H1 (cell line): Measurements from ENCODE around the gene COL4A3. TPM values are rescaled to one million over a fixed set of nuclear protein-coding genes. Genes with fewer than 3 reads are reported as not detected.

Source experiments
- CTCF ChIA-PET: fragments of 300-600 bp; sonication (Branson Sonifier 250); formaldehyde crosslinking; loops from one replicate; lab custom pipeline; 2021; ENCODE audit not compliant: partially characterized antibody; lab: Charles Lee
- POLR2A ChIA-PET: fragments of 300-600 bp; sonication (Branson Sonifier 250); formaldehyde crosslinking; loops from one replicate; lab custom pipeline; 2021; ENCODE audit warnings: inconsistent platforms; ENCODE audit not compliant: partially characterized antibody; lab: Charles Lee
- DNase-seq, 2 experiments: peaks; one replicate each; pipeline versions ENCODE4 v3.0.0 to v3.0.0-alpha.2; 2010 to 2022; ENCODE audit warnings: low spot score in 2 of 2, low read depth in 1 of 2, mixed read lengths in 1 of 2
- FAIRE-seq: peaks from 2 replicates; lab custom pipeline; 2011; peaks lifted over from hg19 to GRCh38; lab: Jason Lieb, UNC
- H2AFZ ChIP-seq: 2 replicates; pipeline ENCODE4 v1.8.1; 2012; ENCODE audit warnings: low read length, inconsistent platforms
- H2AK5ac ChIP-seq: 2 replicates; pipeline ENCODE4 v1.6.1; 2013; ENCODE audit warnings: low read depth, low read length
- H2BK120ac ChIP-seq: replicated peaks from 2 replicates; pipeline ENCODE3; 2013; ENCODE audit warnings: low read depth, low read length, inconsistent platforms
- H2BK12ac ChIP-seq: 2 replicates; pipeline ENCODE4 v1.6.1; 2013; ENCODE audit warnings: low read depth, low read length
- H2BK15ac ChIP-seq: 2 replicates; pipeline ENCODE4 v1.6.1; 2013; ENCODE audit warnings: low read length
- H2BK20ac ChIP-seq: 2 replicates; pipeline ENCODE4 v1.6.1; 2013; ENCODE audit warnings: low read length
- H2BK5ac ChIP-seq: 2 replicates; pipeline ENCODE4 v1.6.1; 2013; ENCODE audit warnings: low read depth, low read length
- H3K14ac ChIP-seq: 2 replicates; pipeline ENCODE4 v1.6.1; 2013; ENCODE audit warnings: inconsistent platforms; ENCODE audit not compliant: insufficient read length
- H3K18ac ChIP-seq: 2 replicates; pipeline ENCODE4 v1.6.1; 2013; ENCODE audit warnings: low read length; ENCODE audit errors: extremely low read depth
- H3K23ac ChIP-seq: 2 replicates; pipeline ENCODE4 v1.6.1; 2013; ENCODE audit warnings: inconsistent platforms; ENCODE audit not compliant: insufficient read length
- H3K23me2 ChIP-seq: 2 replicates; pipeline ENCODE4 v1.6.1; 2013; ENCODE audit warnings: low read depth, low read length
- H3K27ac ChIP-seq: 2 replicates; pipeline ENCODE4 v1.6.1; 2011; ENCODE audit warnings: low read depth, low read length, inconsistent platforms
- H3K27me3 ChIP-seq, 4 experiments: replicated peaks in 1 of 4; 1 replicate in 1 of 4; 2 replicates in 3 of 4; pipeline versions ENCODE4 v1.6.1 to v1.8.1; 2011 to 2013; ENCODE audit warnings: low read length in 3 of 4, mild to moderate bottlenecking in 3 of 4, inconsistent platforms in 2 of 4, mixed read lengths in 2 of 4, moderate library complexity in 1 of 4; ENCODE audit not compliant: control insufficient read depth in 3 of 4, insufficient read depth in 3 of 4; ENCODE audit errors: extremely low read depth in 1 of 4
- H3K36me3 ChIP-seq, 4 experiments: 2 replicates each; pipeline versions ENCODE4 v1.6.1 to v1.8.1; 2011 to 2013; ENCODE audit warnings: mild to moderate bottlenecking in 4 of 4, low read length in 3 of 4, moderate library complexity in 2 of 4, control low read depth in 1 of 4, inconsistent platforms in 1 of 4; ENCODE audit not compliant: insufficient read depth in 4 of 4, control insufficient read depth in 2 of 4
- H3K4ac ChIP-seq: replicated peaks from 2 replicates; pipeline ENCODE3; 2013; ENCODE audit warnings: low read length, low read depth, mixed read lengths, inconsistent platforms; ENCODE audit not compliant: insufficient read length
- H3K4me1 ChIP-seq, 4 experiments: replicated peaks in 1 of 4; 1 replicate in 1 of 4; 2 replicates in 3 of 4; pipeline versions ENCODE4 v1.6.1 to v1.8.1; 2011 to 2013; ENCODE audit warnings: low read length in 3 of 4, inconsistent platforms in 2 of 4, mixed read lengths in 1 of 4; ENCODE audit not compliant: insufficient read depth in 4 of 4, control insufficient read depth in 3 of 4
- H3K4me2 ChIP-seq, 2 experiments: 2 replicates each; pipeline versions ENCODE4 v1.6.1 to v1.8.1; 2011 to 2013; ENCODE audit warnings: low read depth in 2 of 2, low read length in 2 of 2, control low read depth in 1 of 2, inconsistent platforms in 1 of 2, mild to moderate bottlenecking in 1 of 2; ENCODE audit not compliant: insufficient read depth in 1 of 2
- H3K4me3 ChIP-seq, 4 experiments: fragments of 200-600, 300-600 bp in 1 of 4; sonication (generic), shearing (Covaris generic), sonication (Bioruptor Twin) in 1 of 4; 2 replicates each; pipeline versions ENCODE4 v1.5.1 to v1.8.1; 2011 to 2016; ENCODE audit warnings: low read length in 4 of 4, low read depth in 3 of 4, control low read depth in 2 of 4, inconsistent platforms in 2 of 4, mild to moderate bottlenecking in 2 of 4, mixed read lengths in 1 of 4, moderate library complexity in 1 of 4; ENCODE audit not compliant: insufficient read depth in 2 of 4; ENCODE audit errors: extremely low read depth in 1 of 4
- H3K56ac ChIP-seq: replicated peaks from 2 replicates; pipeline ENCODE3; 2013; ENCODE audit warnings: low read depth, mild to moderate bottlenecking, mixed read lengths, low read length, inconsistent platforms; ENCODE audit not compliant: insufficient read length
- H3K79me1 ChIP-seq: 2 replicates; pipeline ENCODE4 v1.6.1; 2013; ENCODE audit warnings: low read depth, low read length, control low read depth
- H3K79me2 ChIP-seq, 2 experiments: 2 replicates each; pipeline versions ENCODE4 v1.6.1 to v1.8.1; 2012 to 2013; ENCODE audit warnings: low read length in 2 of 2, mild to moderate bottlenecking in 2 of 2, inconsistent platforms in 1 of 2; ENCODE audit not compliant: insufficient read depth in 2 of 2, control insufficient read depth in 1 of 2
- H3K9ac ChIP-seq, 4 experiments: replicated peaks in 1 of 4; 1 replicate in 1 of 4; 2 replicates in 3 of 4; pipeline versions ENCODE4 v1.6.1 to v1.8.1; 2011 to 2013; ENCODE audit warnings: low read depth in 3 of 4, low read length in 3 of 4, control low read depth in 2 of 4, mild to moderate bottlenecking in 2 of 4, moderate library complexity in 2 of 4, inconsistent platforms in 1 of 4; ENCODE audit errors: extremely low read depth in 1 of 4
- H3K9me3 ChIP-seq, 2 experiments: 2 replicates each; pipeline versions ENCODE4 v1.6.1 to v1.8.1; 2012 to 2013; ENCODE audit warnings: mild to moderate bottlenecking in 2 of 2, moderate library complexity in 2 of 2, control low read depth in 1 of 2, inconsistent platforms in 1 of 2, low read depth in 1 of 2, low read length in 1 of 2, mixed read lengths in 1 of 2; ENCODE audit not compliant: insufficient read depth in 2 of 2
- H4K20me1 ChIP-seq, 2 experiments: replicated peaks in 1 of 2; 2 replicates each; pipeline versions ENCODE3 to v1.8.1; 2011 to 2013; ENCODE audit warnings: inconsistent platforms in 2 of 2, low read length in 2 of 2, mild to moderate bottlenecking in 1 of 2; ENCODE audit not compliant: insufficient read depth in 2 of 2, control insufficient read depth in 1 of 2
- H4K5ac ChIP-seq: 2 replicates; pipeline ENCODE4 v1.6.1; 2013; ENCODE audit warnings: low read length, low read depth, mixed read lengths, inconsistent platforms; ENCODE audit not compliant: insufficient read length
- H4K8ac ChIP-seq: 2 replicates; pipeline ENCODE4 v1.8.0; 2013; ENCODE audit warnings: mild to moderate bottlenecking, moderate library complexity, low read length, inconsistent platforms; ENCODE audit not compliant: insufficient read depth; ENCODE audit errors: extremely low read depth
- H4K91ac ChIP-seq: replicated peaks from 2 replicates; pipeline ENCODE3; 2013; ENCODE audit warnings: low read length, mixed read lengths, inconsistent platforms; ENCODE audit not compliant: insufficient read length
- CBX8 ChIP-seq: fragments of 300-800, 300-1000 bp; sonication (generic); IDR thresholded peaks from 2 replicates; pipeline ENCODE4 v1.7.1; 2016; ENCODE audit warnings: low read depth, low read length, borderline replicate concordance
- JUND ChIP-seq: IDR thresholded peaks from 2 replicates; pipeline ENCODE4 v1.6.1; 2011; ENCODE audit warnings: mild to moderate bottlenecking, improper control_type of control experiment, low read length
- POLR2A ChIP-seq, 2 experiments: IDR thresholded peaks; 1 replicate in 1 of 2; 2 replicates in 1 of 2; pipeline ENCODE4 v1.6.1; 2011; ENCODE audit warnings: low read depth in 2 of 2, low read length in 2 of 2, mild to moderate bottlenecking in 2 of 2; ENCODE audit errors: control extremely low read depth in 1 of 2
- RAD21 ChIP-seq, 2 experiments: IDR thresholded peaks in 1 of 2; conservative IDR thresholded peaks in 1 of 2; 2 replicates each; pipeline ENCODE4 v1.6.1; 2011; ENCODE audit warnings: low read depth in 2 of 2, low read length in 2 of 2, improper control_type of control experiment in 1 of 2, inconsistent platforms in 1 of 2, mild to moderate bottlenecking in 1 of 2, moderate library complexity in 1 of 2
- WGBS, 2 experiments: shearing (Covaris generic) in 1 of 2; methylation state at CpG; one replicate each; pipeline versions ENCODE4 v1.1.6 to v1.1.7; 2013 to 2015; ENCODE audit warnings: low lambda C conversion rate in 2 of 2, mixed read lengths in 2 of 2, inconsistent platforms in 1 of 2, low coverage in 1 of 2, missing lambda C conversion rate in 1 of 2; ENCODE audit not compliant: insufficient replicate concordance in 2 of 2, insufficient coverage in 1 of 2, insufficient read length in 1 of 2; ENCODE audit errors: extremely low coverage in 1 of 2, missing lambda C conversion rate in 1 of 2; 5-methylcytosine and 5-hydroxymethylcytosine counted together
- polyA plus RNA-seq, 7 experiments: library from polyadenylated mRNA; depleted of rRNA in 3 of 7; stranded (reverse) in 5 of 7; unstranded in 2 of 7; fragments of >200 nt in 5 of 7; fragments of 200-250 nt in 2 of 7; gene quantifications; 1 replicate in 5 of 7; 2 replicates in 1 of 7; 4 replicates in 1 of 7; pipeline versions ENCODE4 v1.2.1 to v1.2.3, GENCODE V29; 2011 to 2013; ENCODE audit warnings: missing spikeins in 2 of 7, mixed read lengths in 2 of 7
- total RNA-seq: library from RNA; stranded (reverse); fragmentation: NEBNext Ultra II Directional; extraction: Animal tissue kit (Norgen Biotek cat#: 25700); gene quantifications from 2 replicates; pipeline ENCODE4 v1.2.1, GENCODE V29; 2021
- TF ChIP-seq, protein P1 (sequence below): IDR thresholded peaks from 2 replicates; pipeline ENCODE4 v1.6.1; 2012; ENCODE audit warnings: inconsistent platforms
- TF ChIP-seq, protein P2 (sequence below): IDR thresholded peaks from 2 replicates; pipeline ENCODE4 v1.6.1; 2011; ENCODE audit warnings: low read depth, mild to moderate bottlenecking, low read length; ENCODE audit not compliant: insufficient read depth
- TF ChIP-seq, protein P3 (sequence below), 3 experiments: IDR thresholded peaks; 1 replicate in 2 of 3; 2 replicates in 1 of 3; pipeline versions ENCODE4 v1.5.1 to v1.6.1; 2011; ENCODE audit warnings: low read length in 3 of 3, mild to moderate bottlenecking in 3 of 3, inconsistent platforms in 2 of 3, low read depth in 1 of 3, moderate library complexity in 1 of 3; ENCODE audit not compliant: insufficient read depth in 1 of 3; ENCODE audit errors: control extremely low read depth in 1 of 3

The COL4A3 gene
- total and polyA plus RNA-seq, 2 of the 8 experiments (the other 6 are each of a cell fraction or from before 2014, with no cell fraction given) = 0.12 to 0.17 TPM

DNA sequence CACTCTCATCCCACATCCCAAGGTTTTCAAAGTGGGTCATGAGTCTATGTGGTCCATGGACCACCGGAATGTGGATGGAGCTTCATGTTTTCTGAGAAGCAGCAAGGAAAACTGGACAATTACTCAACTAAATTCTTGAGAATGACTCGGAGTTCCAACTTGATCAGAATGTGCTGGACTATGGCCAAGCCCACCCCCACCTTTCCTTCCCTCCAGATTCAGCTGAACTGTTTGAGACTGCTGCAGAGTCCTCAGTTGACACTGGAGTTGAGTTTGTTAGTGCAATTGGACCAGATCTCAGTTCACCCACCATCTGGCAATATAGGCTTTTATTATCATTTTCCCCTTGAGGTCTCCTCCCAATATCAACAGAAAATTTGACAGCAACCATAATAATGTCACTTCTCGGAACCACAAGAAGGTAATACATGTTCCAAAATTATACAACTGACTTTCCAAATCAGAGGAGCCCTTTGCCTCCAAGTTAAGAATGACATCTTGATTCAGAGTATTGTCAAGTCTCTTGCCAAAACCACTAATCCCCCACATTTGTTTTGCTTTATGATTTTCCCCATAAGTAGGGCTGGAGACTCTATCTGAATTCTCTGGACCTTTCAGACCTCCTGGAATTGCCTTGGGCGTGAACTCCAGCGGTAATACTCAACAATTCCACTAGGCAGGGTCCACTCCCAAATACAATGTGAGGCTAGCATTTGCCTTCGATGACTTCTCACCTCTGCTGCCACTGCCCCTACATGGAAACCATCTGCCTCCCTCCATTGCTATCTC, 9.2 kb upstream of the COL4A3 start:
- Histone ChIP-seq H3K9me3 (0 out of 4 replicates have a peak, but pooled peaks cover 0 to 4% of the 10 kb centered on the region in 2 experiments), H3K4me1 (no peaks in the 10 kb centered on the region), H3K4me3 (no peak overlapping the region), H3K79me2 (no peaks in the 10 kb centered on the region), H2BK20ac (no peak overlapping the region), H3K27ac (no peak overlapping the region), H3K23ac (no peak overlapping the region), H3K18ac (no peak overlapping the region), H2AFZ (no peak overlapping the region), H2AK5ac (no peak overlapping the region), H3K9ac (no peak overlapping the region), H3K79me1 (no peaks in the 10 kb centered on the region), H3K4me2 (no peak overlapping the region), H3K23me2 (no peaks in the 10 kb centered on the region; the same call in 1 of the 2 replicates), H4K8ac (no peak overlapping the region), H3K36me3 (no peaks in the 10 kb centered on the region), H2BK15ac (no peak overlapping the region), H4K91ac (no peak overlapping the region), H2BK5ac (no peak overlapping the region), H2BK120ac (no peak overlapping the region), H4K5ac (no peak overlapping the region), H2BK12ac (no peak overlapping the region), H4K20me1 (no peaks in the 10 kb centered on the region), H3K27me3 (no peaks in the 10 kb centered on the region), H3K14ac (no peak overlapping the region), H3K4ac (no peak overlapping the region), H3K56ac (no peak overlapping the region)
- ChIA-PET CTCF (interaction anchor here (0.6 to 5.7 kb wide), 8 partner anchors 13 to 345 kb away, joined by 3 to 27 read pairs (median 4); no protein-coding TSS in a partner anchor), POLR2A (no interaction called here)
- FAIRE-seq = peak; percentile 13
- 93% methylated on average over 6 of the region's 6 CpGs; no CpG with 5 or more reads in 1 of the 2 experiments for WGBS, 2 experiments
- DNase-seq = no peak
- TF ChIP-seq RAD21 (IDR thresholded peaks at IDR 0.05 in 1 of 2, conservative IDR thresholded peaks at IDR 0.05 in 1 of 2; ENCODE audit: low read depth in 2 of 2, low read length in 2 of 2) = peak in 1 of 2 experiments; percentile 22; a peak in 1 of 4 replicates
- TF ChIP-seq, protein P1, sequence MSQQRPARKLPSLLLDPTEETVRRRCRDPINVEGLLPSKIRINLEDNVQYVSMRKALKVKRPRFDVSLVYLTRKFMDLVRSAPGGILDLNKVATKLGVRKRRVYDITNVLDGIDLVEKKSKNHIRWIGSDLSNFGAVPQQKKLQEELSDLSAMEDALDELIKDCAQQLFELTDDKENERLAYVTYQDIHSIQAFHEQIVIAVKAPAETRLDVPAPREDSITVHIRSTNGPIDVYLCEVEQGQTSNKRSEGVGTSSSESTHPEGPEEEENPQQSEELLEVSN = peak; percentile 44; the same call in 1 of the 2 replicates
- TF ChIP-seq JUND = no peak
- no peak for TF ChIP-seq POLR2A (IDR thresholded peaks at IDR 0.05; ENCODE audit: control extremely low read depth in 1 of 2, low read depth in 2 of 2, low read length in 2 of 2)
- TF ChIP-seq, protein P2, sequence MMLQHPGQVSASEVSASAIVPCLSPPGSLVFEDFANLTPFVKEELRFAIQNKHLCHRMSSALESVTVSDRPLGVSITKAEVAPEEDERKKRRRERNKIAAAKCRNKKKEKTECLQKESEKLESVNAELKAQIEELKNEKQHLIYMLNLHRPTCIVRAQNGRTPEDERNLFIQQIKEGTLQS = no peak
- TF ChIP-seq, protein P3, sequence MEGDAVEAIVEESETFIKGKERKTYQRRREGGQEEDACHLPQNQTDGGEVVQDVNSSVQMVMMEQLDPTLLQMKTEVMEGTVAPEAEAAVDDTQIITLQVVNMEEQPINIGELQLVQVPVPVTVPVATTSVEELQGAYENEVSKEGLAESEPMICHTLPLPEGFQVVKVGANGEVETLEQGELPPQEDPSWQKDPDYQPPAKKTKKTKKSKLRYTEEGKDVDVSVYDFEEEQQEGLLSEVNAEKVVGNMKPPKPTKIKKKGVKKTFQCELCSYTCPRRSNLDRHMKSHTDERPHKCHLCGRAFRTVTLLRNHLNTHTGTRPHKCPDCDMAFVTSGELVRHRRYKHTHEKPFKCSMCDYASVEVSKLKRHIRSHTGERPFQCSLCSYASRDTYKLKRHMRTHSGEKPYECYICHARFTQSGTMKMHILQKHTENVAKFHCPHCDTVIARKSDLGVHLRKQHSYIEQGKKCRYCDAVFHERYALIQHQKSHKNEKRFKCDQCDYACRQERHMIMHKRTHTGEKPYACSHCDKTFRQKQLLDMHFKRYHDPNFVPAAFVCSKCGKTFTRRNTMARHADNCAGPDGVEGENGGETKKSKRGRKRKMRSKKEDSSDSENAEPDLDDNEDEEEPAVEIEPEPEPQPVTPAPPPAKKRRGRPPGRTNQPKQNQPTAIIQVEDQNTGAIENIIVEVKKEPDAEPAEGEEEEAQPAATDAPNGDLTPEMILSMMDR (IDR thresholded peaks at IDR 0.05; ENCODE audit: control extremely low read depth in 1 of 3, insufficient read depth in 1 of 3, low read depth in 1 of 3, low read length in 3 of 3) = peak in 2 of 3 experiments; percentile 6 to 25; a peak in 2 of 4 replicates
- no peak for TF ChIP-seq CBX8
